GM18505 (cell line): ENCODE measurements around the gene GOLGA2.
"Not testable (repeated sequence)": the region's sequence is repeated elsewhere in the genome, so short reads cannot be mapped to it uniquely, and the experiment has no call there.

ENCODE experiments used
- ATAC-seq: cut with Tn5 transposase; IDR thresholded peaks from one replicate; pipeline ENCODE4 v1.9.1; 2021; ENCODE audit not compliant: unreplicated experiment
- POLR2A ChIP-seq: IDR thresholded peaks from 4 replicates; pipeline ENCODE4 v1.6.1; 2011; ENCODE audit warnings: borderline replicate concordance; ENCODE audit not compliant: insufficient read depth, insufficient read length; ENCODE audit errors: extremely low read depth

The GOLGA2 gene

DNA sequence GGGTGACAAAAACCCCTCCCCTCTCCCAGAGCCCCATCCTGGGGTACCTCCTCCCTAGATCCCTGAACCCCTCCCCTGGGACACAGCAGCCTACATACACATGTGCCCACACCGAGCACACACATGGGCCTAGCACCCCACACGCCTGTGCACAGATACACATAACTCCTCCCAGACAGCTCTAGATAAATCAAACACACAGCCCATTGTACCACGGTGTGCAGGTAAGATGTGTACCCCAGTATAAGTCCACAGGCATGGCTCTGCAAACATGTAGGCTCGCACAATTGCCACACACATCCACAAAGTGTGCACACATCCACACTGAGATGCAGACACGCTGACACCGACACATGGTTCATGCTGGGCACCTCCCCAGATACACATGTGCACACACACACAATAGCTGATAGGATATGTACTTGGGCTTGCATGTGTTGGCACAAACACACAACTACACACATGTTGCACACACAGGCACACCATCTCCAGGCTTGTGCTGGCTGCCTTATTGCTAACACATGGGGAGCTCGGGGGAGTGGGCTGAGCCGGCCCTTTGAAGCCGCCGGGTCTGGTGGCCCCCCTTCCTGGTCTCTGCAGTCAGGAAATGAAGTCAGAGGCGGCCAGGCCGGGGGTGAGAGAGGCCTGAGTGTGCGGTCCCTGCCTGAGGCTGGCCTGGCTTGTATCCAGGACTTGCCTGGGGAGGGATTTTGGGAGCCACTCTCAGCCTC, 30.2 kb downstream of the GOLGA2 start:
- no peak for TF ChIP-seq POLR2A
- ATAC-seq = no peak

DNA sequence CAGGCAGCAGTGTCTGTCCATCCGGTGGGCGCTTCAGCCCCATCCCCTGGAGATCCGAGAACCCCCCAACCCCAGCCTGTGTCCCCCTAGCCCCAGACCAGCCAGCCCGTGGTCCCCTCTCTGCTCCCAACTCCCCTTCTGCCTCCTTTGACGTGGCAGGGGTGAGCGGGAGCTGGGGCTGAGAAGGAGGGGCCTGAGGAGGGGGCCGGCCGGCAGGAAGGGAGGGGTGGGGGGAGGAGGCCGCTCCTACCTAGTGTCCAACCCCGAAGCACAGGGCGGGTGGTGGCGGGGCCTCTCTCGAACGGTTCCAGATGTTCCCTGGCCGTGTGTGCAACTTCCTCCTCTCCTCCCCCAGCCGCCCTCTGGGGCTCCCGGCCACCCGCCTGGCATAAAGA, 31.0 kb downstream of the GOLGA2 start:
- no peak for ATAC-seq
- TF ChIP-seq POLR2A = no peak

DNA sequence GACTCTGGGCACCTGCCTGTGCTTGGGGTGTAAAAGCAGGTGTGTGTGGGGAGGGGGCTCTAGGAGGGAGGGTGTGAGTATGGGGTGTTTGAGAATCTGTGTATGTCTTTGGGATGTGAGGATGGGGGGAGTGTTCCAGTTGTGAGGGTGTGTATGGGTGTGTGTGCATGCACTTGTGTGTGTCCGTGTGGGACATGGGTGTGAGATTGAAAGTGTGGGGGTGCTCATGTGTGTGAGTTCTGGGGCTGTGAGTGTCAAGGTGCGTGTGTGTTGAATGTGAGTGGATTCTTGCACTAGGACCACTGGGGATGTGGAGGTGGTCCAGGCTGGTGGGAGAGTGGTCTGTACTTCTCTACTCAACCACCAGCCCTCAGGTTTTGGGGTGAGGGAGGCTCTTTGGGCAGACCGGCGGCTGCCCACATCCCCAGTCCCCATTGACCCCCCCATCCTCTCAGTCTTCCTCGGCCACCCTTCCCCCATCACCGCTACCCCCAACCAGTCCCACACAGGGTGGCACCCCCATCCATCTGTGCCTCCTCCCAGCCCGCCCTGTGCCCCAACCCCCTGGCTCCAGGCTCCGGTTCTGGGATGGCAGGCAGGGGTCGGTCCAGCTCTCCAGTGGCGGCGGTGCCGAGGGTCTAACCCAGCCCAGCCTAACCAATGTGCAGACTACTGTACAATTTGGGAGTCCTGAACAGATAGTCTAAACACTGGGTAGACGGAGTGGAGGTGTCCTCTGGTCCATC, 31.5 kb downstream of the GOLGA2 start:
- no peak for TF ChIP-seq POLR2A
- ATAC-seq = no peak

DNA sequence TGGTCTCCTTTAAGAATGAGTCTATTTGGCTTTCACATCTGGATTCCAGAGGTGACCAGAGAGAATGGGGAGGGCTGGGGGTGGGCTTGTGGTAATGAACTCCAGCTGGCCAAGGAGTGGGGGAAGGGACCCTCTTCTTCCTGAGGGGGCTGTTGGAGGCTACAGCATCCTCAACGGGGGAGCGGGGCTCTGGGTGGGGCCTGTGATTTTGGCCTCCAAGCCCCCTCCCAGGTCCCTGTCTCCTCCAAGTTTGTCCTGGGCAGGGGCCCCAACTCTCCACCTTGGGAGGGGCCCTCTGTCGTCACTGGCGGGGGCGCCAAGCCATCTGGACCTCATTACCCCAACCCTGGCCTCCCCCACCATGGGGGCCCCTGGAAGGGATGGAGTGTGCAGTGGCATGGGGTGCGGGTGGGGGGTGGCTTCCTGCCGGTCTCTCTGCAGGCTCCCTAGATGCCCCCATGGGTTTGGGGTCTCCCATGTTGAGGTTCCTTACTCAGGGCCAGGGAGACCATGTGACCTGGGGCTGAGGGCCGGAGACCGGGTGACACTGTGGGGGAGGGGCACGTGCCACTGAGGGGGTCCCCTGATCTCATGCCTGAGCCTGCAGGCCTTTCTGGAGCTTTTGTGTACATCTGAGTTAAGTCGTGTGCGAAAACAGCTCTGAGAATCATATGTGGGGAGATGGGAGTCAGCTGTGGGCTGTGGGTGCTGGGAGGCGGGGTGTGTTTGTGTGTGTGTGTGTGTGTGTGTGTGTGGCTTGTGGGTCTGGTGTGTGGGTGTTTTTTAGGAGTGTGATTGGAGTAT, 32.4 kb downstream of the GOLGA2 start:
- ATAC-seq = no peak
- TF ChIP-seq POLR2A = no peak

DNA sequence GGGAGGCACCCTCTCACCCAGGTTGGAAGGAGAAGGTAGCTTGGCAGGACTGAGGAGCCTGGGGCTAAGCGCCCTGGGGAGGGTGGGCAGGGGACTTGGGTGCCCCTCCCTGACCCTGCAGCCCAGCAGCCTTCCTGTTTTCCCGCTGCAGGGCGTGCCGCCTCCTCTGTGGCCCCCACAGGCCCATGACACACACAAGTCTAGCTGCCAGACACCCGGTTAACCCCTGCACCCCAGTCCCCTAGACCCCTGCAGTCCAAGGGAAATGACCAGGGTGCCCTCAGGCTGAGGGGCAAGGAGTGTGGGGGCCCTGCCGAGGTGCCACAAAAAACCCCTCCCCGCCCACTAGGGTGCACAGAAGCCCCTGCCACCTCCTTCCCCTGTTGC, 33.0 kb downstream of the GOLGA2 start:
- no peak for ATAC-seq
- TF ChIP-seq POLR2A = no peak

DNA sequence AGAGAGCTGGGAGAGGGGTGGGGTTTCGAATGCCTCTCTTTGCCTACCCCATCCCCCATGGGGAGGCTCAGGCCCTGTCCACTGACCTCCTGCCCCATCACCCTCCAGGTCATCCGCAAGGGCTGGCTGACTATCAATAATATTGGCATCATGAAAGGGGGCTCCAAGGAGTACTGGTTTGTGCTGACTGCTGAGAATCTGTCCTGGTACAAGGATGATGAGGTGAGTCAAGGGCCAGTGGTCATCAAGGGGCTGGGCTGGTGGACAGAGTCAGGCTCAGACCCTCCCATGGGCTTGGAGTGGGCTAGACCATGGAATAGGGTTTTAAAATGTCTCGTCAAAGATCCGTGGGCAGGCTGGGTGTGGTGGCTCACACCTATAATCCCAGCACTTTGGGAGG, 33.7 kb downstream of the GOLGA2 start:
- TF ChIP-seq POLR2A = no peak

DNA sequence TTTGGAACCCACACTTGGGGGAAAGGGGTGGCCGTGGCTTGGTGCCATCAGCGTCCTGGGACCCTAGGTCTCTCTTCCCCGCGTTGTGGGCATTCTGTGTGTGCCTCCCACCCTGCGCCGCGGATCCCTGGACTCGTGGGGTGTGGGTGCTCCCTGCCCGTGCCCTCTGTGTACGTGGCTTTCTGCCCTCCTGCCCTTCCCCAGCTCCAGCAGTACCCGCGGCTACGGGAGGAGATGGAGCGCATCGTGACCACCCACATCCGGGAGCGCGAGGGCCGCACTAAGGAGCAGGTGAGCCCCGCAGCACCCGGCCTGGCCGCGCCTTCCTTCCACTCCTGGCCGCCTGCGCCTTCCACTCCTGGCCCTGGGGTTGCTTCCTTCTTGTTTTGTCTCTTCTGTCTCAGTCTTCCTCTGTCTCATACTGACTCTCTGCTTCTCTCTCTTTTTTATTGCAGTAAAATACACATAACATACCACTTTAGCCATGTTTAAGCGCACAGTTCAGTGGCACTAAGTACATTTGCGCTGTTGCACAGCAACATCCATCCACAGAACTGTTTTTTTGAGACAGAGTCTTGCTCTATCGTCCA, 41.9 kb downstream of the GOLGA2 start:
- no peak for TF ChIP-seq POLR2A
- no peak for ATAC-seq

More for the DNA sequence above, 33.7 kb downstream of the GOLGA2 start:
- ATAC-seq = no peak

DNA sequence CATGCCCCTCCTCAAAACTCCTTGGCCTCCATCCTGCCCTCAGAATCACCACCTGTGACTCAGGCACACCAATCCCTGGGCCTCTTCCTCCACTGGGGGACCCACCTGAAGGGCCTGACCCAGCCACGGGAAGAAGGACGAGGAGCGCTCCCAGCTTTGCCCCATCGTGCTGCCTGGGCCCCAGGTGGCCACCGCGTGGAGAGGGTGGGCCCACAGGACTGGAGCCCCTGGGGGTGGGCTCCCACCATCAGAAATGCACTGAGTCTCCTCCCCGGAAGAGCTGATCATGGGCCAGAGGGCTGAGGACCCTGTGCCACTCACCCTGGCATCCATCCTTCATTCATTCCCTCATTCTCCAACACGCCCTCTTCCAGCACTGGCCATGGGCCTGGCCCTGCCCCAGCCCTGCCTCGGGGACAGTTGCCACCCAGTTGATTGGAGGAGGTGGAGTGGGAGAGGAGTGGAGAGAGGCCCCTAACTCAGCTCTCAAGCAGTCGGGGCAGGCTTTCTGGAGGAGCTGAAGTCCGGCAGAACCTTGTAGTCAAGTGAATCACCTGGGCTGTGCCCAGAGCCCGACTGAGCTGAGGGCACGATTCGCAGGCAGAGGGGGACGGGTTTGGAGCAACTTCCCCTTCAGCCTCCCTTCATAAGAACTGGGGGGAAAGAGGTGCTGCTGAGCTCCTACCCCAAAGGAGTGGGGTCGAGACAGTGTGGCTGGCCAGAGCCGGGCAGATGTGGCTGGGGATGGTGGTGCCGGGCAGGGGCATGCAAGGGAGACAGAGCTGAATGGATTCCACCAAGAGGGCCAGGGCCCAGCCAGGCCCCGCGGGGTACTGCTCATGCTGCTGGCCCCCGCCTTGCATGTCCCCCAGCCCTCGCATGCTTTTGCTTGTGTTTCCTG, 43.0 kb downstream of the GOLGA2 start:
- ATAC-seq = no peak
- no peak for TF ChIP-seq POLR2A

DNA sequence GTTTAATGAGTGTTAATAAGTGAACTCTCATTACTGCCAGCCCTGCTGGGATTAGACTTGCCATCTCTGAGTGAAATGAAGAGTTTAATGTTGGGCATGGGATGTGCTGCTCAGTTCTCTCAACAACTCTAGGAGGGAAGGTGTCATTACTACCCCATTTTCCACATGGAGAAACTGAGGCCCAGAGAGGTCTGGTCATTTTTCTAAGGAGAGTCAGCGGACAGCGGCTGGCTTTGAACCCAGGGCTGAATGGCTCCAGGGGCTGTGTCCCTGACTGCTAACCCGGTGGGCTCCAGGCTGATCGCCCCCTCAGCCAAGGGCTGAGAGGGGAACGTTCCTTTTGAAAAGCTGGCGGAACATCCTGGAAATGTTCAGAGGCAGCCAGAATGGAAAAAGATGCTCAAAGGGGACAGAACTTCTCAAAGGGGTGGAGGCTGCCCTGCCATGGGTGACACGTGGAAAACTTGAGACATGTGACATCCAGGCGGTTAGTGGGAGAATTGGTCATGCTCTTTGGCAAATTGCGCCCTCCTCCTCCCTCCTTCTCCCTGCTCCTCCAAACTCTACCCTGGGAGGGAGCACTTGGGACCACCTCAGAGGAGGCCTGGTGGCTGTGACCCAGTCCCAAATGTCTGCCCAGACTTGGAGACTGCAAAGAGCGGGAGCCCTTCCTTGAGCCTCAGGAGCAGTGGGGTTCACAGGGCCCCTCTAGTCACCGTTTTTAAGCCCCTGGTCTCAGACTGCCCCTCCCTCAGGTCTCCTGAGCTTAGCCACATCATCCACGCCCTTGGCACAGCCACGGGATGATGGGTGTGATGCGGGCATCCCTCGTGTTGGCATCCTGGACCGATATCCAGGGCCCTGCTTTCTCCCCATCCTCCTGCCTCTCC, 43.9 kb downstream of the GOLGA2 start:
- ATAC-seq = no peak
- TF ChIP-seq POLR2A = no peak

DNA sequence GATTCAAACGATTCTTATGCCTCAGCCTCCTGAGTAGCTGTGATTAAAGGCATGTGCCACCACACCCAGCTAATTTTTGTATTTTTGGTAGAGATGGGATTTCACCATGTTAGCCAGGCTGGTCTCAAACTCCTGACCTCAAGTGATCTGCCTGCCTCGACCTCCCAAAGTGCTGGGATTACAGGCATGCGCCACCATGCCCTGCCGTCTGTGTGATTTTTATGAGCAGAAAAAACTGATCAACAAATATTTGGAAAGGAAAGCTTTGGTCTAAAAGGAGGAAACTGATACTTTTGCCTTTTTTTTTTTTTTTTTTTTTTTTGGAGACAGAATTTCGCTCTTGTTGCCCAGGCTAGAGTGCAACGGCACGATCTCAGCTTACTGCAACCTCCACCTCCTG, 44.9 kb downstream of the GOLGA2 start:
- not testable (repeated sequence) for ATAC-seq

DNA sequence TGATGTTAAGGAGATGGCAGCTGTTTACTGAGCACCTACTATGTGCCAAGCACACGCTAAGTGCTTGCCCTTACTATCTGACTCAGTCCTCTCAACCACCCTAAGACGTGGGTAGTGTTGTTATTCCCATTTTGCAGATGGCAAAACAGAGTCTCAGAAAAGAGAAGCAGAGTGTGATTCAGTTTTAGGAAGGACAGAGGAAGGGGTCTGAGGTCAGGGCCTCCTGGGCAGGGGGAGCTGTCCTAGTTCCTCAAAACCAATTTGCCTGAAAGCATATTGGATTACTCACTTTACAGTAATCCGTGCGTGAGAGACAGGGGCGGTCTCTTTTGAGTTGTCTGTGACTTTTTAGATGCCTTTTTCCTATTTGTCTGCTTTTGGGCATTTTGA, 49.4 kb downstream of the GOLGA2 start:
- no peak for ATAC-seq

More for the DNA sequence above, 49.4 kb downstream of the GOLGA2 start:
- no peak for TF ChIP-seq POLR2A
